Muscle layer of duodenum (tissue), 2 donors: ENCODE data around the gene DBP.
A peak's percentile ranks its signal among the peaks of the same experiment; 100 is the strongest.

Experiments
- H3K27ac ChIP-seq: one replicate; pipeline ENCODE4 v1.7.0; 2013; ENCODE audit warnings: mild to moderate bottlenecking, low read length
- H3K27me3 ChIP-seq: one replicate; pipeline ENCODE4 v1.7.0; 2013; ENCODE audit warnings: low read depth, mild to moderate bottlenecking, control low read depth, low read length
- H3K36me3 ChIP-seq, 2 donors: one replicate each; pipeline ENCODE4 v1.7.0; 2013; ENCODE audit warnings: low read length in 2 of 2, control low read depth in 1 of 2, mild to moderate bottlenecking in 1 of 2; ENCODE audit not compliant: insufficient read depth in 2 of 2, control insufficient read depth in 1 of 2
- H3K4me1 ChIP-seq, 2 donors: one replicate each; pipeline ENCODE4 v1.7.0; 2013; ENCODE audit warnings: low read length in 2 of 2, mild to moderate bottlenecking in 2 of 2, control low read depth in 1 of 2, moderate library complexity in 1 of 2; ENCODE audit not compliant: insufficient read depth in 2 of 2, control insufficient read depth in 1 of 2
- H3K4me3 ChIP-seq, 2 donors: one replicate each; pipeline ENCODE4 v1.7.0; 2013; ENCODE audit warnings: low read length in 2 of 2, low read depth in 1 of 2, mild to moderate bottlenecking in 1 of 2
- H3K9me3 ChIP-seq, 2 donors: one replicate each; pipeline ENCODE4 v1.7.0; 2013; ENCODE audit warnings: low read length in 2 of 2, control low read depth in 1 of 2, mild to moderate bottlenecking in 1 of 2; ENCODE audit not compliant: control insufficient read depth in 1 of 2
- donor health status: healthy.

The DBP gene

GRCh38 chr19:48648134-48648533 is 11.0 kb upstream of the DBP start:
- no peaks in the 10 kb centered on the region for H3K27me3 ChIP-seq
- no peak overlapping the region for H3K27ac ChIP-seq
- no peaks in the 10 kb centered on the region for H3K36me3 ChIP-seq
- H3K9me3 ChIP-seq, result no peaks in the 10 kb centered on the region
- H3K4me1 ChIP-seq, result peaks cover 0 to 27% of the 10 kb centered on the region in 2 donors
- H3K4me3 ChIP-seq, result no peak overlapping the region

DNA sequence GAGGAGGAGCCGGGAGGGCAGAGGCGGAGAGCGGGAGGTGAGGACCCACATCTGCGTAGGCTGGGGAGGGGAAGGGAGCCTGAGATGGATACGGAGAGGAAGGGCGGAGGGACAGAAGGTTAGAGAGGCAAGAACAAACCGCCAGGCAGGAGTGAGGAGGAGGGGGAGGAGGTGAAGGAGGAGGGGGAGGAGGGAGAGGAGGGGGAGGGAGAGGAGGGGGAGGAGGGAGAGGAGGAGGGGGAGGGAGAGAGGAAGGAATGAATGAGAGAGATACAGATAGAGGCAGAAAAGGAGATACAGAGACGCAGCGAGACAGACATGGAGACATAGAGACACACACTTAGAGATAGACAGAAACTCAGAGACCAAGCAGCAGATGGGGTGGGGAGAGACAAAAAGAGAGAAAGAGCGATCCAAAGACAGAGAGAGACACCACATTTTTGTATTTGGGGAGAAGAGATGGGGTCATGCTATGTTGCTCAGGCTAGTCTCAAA is 9.6 kb upstream of the DBP start:
- H3K4me1 ChIP-seq, result peaks cover 0 to 27% of the 10 kb centered on the region in 2 donors
- no peaks in the 10 kb centered on the region for H3K9me3 ChIP-seq
- H3K27ac ChIP-seq, result no peak overlapping the region
- no peaks in the 10 kb centered on the region for H3K36me3 ChIP-seq
- H3K27me3 ChIP-seq, result no peaks in the 10 kb centered on the region
- H3K4me3 ChIP-seq, result peak overlapping the region in 1 of 2 donors; percentile 81

GRCh38 chr19:48646001-48646721 is 9.0 kb upstream of the DBP start, which contains the start of gene CA11:
Gene CA11, minus strand, starts transcription at chr19:48646187. Its CDS starts 555 bp downstream, at chr19:48645632.
- H3K9me3 ChIP-seq, result no peaks in the 10 kb centered on the region
- no peaks in the 10 kb centered on the region for H3K36me3 ChIP-seq
- H3K27me3 ChIP-seq, result no peaks in the 10 kb centered on the region
- H3K27ac ChIP-seq, result peak within 1 kb of the TSS; percentile 53
- H3K4me3 ChIP-seq, result peak within 1 kb of the TSS; percentile 69 to 81
- peaks cover 0 to 27% of the 10 kb centered on the region in 2 donors for H3K4me1 ChIP-seq

GRCh38 chr19:48645620-48646000 is 8.4 kb upstream of the DBP start:
- H3K4me3 ChIP-seq, result peak overlapping the region; percentile 69 to 81
- peak overlapping the region; percentile 53 for H3K27ac ChIP-seq
- no peaks in the 10 kb centered on the region for H3K36me3 ChIP-seq
- peaks cover 0 to 27% of the 10 kb centered on the region in 2 donors for H3K4me1 ChIP-seq
- H3K27me3 ChIP-seq, result no peaks in the 10 kb centered on the region
- no peaks in the 10 kb centered on the region for H3K9me3 ChIP-seq

DNA sequence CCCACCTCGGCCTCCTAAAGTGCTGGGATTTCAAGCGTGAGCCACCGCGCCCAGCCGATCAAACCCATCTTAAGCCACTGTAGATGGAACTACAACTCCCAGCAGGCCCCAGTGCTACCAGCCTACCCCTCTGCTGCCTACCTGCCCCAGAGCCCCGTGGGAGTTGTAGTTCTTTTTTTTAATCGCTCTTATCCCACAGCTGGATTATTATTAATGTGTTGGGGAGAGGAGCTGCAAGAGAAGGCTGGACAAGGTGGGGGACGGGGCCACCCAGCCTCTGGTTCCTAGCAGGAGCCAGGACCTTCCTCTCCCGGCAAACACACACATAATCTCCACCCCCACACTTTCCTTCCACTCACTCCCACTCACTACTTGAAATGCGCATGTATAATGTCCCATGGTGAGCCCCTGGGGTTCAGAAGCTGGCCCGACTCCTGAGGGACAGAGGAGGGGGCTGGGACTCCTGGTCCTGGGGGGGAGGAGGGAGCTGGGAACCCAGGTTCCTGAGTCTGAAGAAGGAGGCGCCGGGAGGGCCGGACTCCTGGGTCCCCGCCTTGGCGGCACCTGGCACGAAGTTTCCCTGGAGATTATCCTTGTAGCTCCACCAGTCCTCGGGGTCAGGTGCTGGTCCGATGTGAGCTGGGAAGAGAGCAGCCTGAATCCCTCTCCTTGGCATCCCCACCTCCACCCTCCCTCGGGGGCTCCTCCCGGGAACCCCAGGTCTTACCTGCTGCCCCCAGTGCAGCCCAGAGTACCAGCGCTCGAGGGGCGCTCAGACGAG is 7.8 kb upstream of the DBP start:
- Histone ChIP-seq H3K9me3 (no peaks in the 10 kb centered on the region), H3K36me3 (no peaks in the 10 kb centered on the region), H3K27me3 (no peaks in the 10 kb centered on the region), H3K27ac (peak overlapping the region; percentile 53), H3K4me1 (peaks cover 0 to 27% of the 10 kb centered on the region in 2 donors), H3K4me3 (peak overlapping the region; percentile 69 to 81)

DNA sequence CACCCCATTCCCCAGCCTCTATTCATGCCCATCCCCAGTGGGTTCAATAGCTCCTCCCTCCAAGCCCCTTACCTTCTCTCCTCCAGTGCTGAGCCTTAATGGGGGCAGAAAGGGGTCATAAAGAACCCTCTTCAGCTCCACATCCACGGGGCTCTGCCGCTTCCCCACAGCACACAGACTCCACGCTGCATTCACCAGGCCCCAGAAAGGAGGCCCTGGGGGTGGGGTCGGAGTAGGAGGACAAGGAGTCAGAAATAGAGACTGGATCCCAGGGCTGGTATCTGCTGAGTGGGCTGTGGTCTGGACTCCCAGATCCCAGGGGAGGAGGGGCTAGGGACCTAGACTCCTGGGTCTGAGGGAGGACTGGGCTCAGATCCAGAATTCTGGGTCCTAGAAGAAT is 7.2 kb upstream of the DBP start:
- Histone ChIP-seq H3K4me3 (peak overlapping the region in 1 of 2 donors; percentile 81), H3K4me1 (peaks cover 0 to 27% of the 10 kb centered on the region in 2 donors), H3K27ac (no peak overlapping the region), H3K9me3 (no peaks in the 10 kb centered on the region), H3K27me3 (no peaks in the 10 kb centered on the region), H3K36me3 (no peaks in the 10 kb centered on the region)

- Histone ChIP-seq H3K4me1 (peaks cover 6 to 35% of the 10 kb centered on the region in 2 donors), H3K9me3 (no peaks in the 10 kb centered on the region), H3K36me3 (no peaks in the 10 kb centered on the region), H3K4me3 (no peak overlapping the region), H3K27ac (no peak overlapping the region), H3K27me3 (no peaks in the 10 kb centered on the region)
These were observed 5.7 kb upstream of the DBP start for GRCh38 chr19:48642862-48643261.

- H3K4me3 ChIP-seq, result no peak overlapping the region
- H3K36me3 ChIP-seq, result no peaks in the 10 kb centered on the region
- no peaks in the 10 kb centered on the region for H3K9me3 ChIP-seq
- peaks cover 6 to 33% of the 10 kb centered on the region in 2 donors for H3K4me1 ChIP-seq
- no peaks in the 10 kb centered on the region for H3K27me3 ChIP-seq
- no peak overlapping the region for H3K27ac ChIP-seq
These were observed 4.7 kb upstream of the DBP start for GRCh38 chr19:48641850-48642249.

GRCh38 chr19:48639483-48640375 is 2.5 kb upstream of the DBP start:
- no peaks in the 10 kb centered on the region for H3K36me3 ChIP-seq
- H3K27ac ChIP-seq, result no peak overlapping the region
- no peaks in the 10 kb centered on the region for H3K27me3 ChIP-seq
- H3K4me3 ChIP-seq, result no peak overlapping the region
- H3K4me1 ChIP-seq, result peaks cover 6 to 20% of the 10 kb centered on the region in 2 donors
- no peaks in the 10 kb centered on the region for H3K9me3 ChIP-seq

DNA sequence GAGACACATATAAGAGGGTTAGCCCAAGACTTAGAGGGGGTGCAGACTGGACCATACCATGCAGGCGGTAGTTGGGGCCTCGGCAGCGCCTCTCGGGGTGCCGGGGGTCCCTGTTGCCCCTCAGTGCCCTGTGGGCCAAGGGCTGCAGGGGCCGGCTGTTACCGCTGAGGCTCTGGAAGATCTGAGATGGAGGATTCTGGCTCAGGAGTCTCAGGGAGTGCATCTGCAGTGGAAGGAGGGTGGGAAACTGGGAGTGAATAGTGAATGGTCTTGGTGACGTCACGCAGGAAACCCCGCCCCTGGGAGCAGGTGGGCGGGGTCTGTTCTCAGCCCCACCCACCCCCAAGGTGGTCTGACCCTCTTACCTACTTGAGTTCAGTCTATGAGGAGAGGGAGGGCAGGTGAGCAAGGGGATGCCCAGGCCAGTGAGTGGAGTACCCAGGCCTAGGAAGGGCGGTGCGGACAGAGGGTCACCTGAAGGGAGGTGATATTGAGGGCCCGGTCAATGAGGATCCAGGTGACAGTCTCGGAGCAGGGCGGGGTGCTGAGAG is 1.7 kb upstream of the DBP start:
- Histone ChIP-seq H3K36me3 (no peaks in the 10 kb centered on the region), H3K4me1 (peaks cover 10 to 21% of the 10 kb centered on the region in 2 donors), H3K27me3 (no peaks in the 10 kb centered on the region), H3K4me3 (peak overlapping the region in 1 of 2 donors; percentile 70), H3K9me3 (no peaks in the 10 kb centered on the region), H3K27ac (peak overlapping the region; percentile 98)
